Sigmoid colon (tissue), 7 donors: ENCODE data around the gene AUNIP. TPM values are rescaled to one million over a fixed set of nuclear protein-coding genes. Genes with fewer than 3 reads are reported as not detected.

Experiments
- DNase-seq: peaks from one replicate; pipeline ENCODE4 v3.0.0-alpha.2; 2019
- H3K27ac ChIP-seq, 4 donors: fragments of 200-600 bp; sonication (generic); one replicate each; pipeline ENCODE4 v1.5.1; 2016 to 2019; ENCODE audit warnings: mild to moderate bottlenecking in 1 of 4
- H3K27me3 ChIP-seq, 3 donors: fragments of 200-600 bp; sonication (generic); one replicate each; pipeline ENCODE4 v1.5.1; 2019; ENCODE audit warnings: mild to moderate bottlenecking in 1 of 3
- H3K36me3 ChIP-seq, 4 donors: fragments of 200-600 bp; sonication (generic); one replicate each; pipeline ENCODE4 v1.5.1; 2016 to 2019
- H3K4me1 ChIP-seq, 4 donors: fragments of 200-600 bp; sonication (generic); one replicate each; pipeline ENCODE4 v1.5.1; 2017 to 2019
- H3K4me3 ChIP-seq, 4 donors: fragments of 200-600 bp; sonication (generic); one replicate each; pipeline ENCODE4 v1.5.1; 2017 to 2019; ENCODE audit warnings: mild to moderate bottlenecking in 2 of 4, moderate library complexity in 1 of 4
- H3K9me3 ChIP-seq, 4 donors: fragments of 200-600 bp in 3 of 4; sonication (generic) in 3 of 4; one replicate each; pipeline versions ENCODE4 v1.5.1 to v1.6.1; 2013 to 2019
- CTCF ChIP-seq, 4 experiments: fragments of 450-650 bp in 3 of 4; fragments of 200-600 bp in 1 of 4; IDR thresholded peaks; one replicate each; pipeline ENCODE4 v1.5.1; 2016 to 2019; ENCODE audit warnings: antibody characterized with exemption in 4 of 4, mild to moderate bottlenecking in 3 of 4, moderate library complexity in 2 of 4
- EP300 ChIP-seq, 4 donors: sonication (generic); formaldehyde crosslinking; IDR thresholded peaks; one replicate each; pipeline ENCODE4 v1.6.1; 2017; ENCODE audit warnings: antibody characterized with exemption in 4 of 4
- POLR2A ChIP-seq, 2 donors: fragments of 450-650 bp; IDR thresholded peaks; one replicate each; pipeline ENCODE4 v1.6.1; 2016; ENCODE audit warnings: antibody characterized with exemption in 2 of 2, mild to moderate bottlenecking in 2 of 2, moderate library complexity in 2 of 2
- POLR2AphosphoS5 ChIP-seq, 4 donors: sonication (generic); formaldehyde crosslinking; IDR thresholded peaks; one replicate each; pipeline ENCODE4 v1.6.1; 2017; ENCODE audit warnings: antibody characterized with exemption in 4 of 4
- WGBS, 2 donors: extraction: QIAGEN DNeasy Blood & Tissue Kit; methylation state at CpG; one replicate each; pipeline ENCODE4 v1.1.7; 2013; 5-methylcytosine and 5-hydroxymethylcytosine counted together
- intact Hi-C: fragments of 100-400 bp; cut with DNase I; formaldehyde crosslinking; loops from one replicate; pipeline ENCODE4 v1.15.1; 2023
- polyA plus RNA-seq, 3 donors: library from polyadenylated mRNA; stranded (reverse); fragments of 200-250 nt; gene quantifications; one replicate each; pipeline ENCODE4 v1.2.3, GENCODE V29; 2013
- total RNA-seq, 4 donors: library from RNA; depleted of rRNA; stranded (reverse); fragments of >200 nt; gene quantifications; one replicate each; pipeline ENCODE4 v1.1.0, GENCODE V29; 2016
- donor health status: healthy with polysubstance abuse.
- donor health status: Bipolar disorder and iron deficiency.
- donor health status: healthy.

The AUNIP gene
- total and polyA plus RNA-seq, 7 donors, result 0.46 to 1.9 TPM; not detected in 5

- H3K27me3 ChIP-seq, result no peaks in the 10 kb centered on the region
- 28 to 64% methylated on average over 9 of the region's 9 CpGs for WGBS, 2 donors
- H3K4me3 ChIP-seq, result no peak overlapping the region
- H3K4me1 ChIP-seq, result peaks cover 0 to 12% (median 10%) of the 10 kb centered on the region in 4 donors
- no peaks in the 10 kb centered on the region for H3K9me3 ChIP-seq
- peaks cover 0 to 27% (median 3%) of the 10 kb centered on the region in 4 donors for H3K36me3 ChIP-seq
- intact Hi-C loops, result no loop called here
- no peak overlapping the region for H3K27ac ChIP-seq
- DNase-seq, result peak; percentile 25
- no peak for TF ChIP-seq POLR2A (IDR thresholded peaks at IDR 0.05)
These were observed 8.1 kb upstream of the AUNIP start for GRCh38 chr1:25867210-25867991.

- H3K27me3 ChIP-seq, result no peaks in the 10 kb centered on the region
- TF ChIP-seq POLR2A (IDR thresholded peaks at IDR 0.05) (no peak), POLR2AphosphoS5 (IDR thresholded peaks at IDR 0.05) (no peak), CTCF (IDR thresholded peaks at IDR 0.05) (no peak), EP300 (IDR thresholded peaks at IDR 0.05) (no peak)
- no peak for DNase-seq
- no peaks in the 10 kb centered on the region for H3K9me3 ChIP-seq
- 52 to 72% methylated on average over 1 of the region's 1 CpG for WGBS, 2 donors
- H3K4me3 ChIP-seq, result no peak overlapping the region
- peaks cover 0 to 27% (median 3%) of the 10 kb centered on the region in 4 donors for H3K36me3 ChIP-seq
- intact Hi-C loops, result no loop called here
- H3K27ac ChIP-seq, result no peak overlapping the region
- peaks cover 0 to 1% (median under 1%) of the 10 kb centered on the region in 4 donors for H3K4me1 ChIP-seq
These were observed 7.0 kb upstream of the AUNIP start for GRCh38 chr1:25866288-25866687.

GRCh38 chr1:25864434-25864833, 5.2 kb upstream of the AUNIP start:
- H3K4me3 ChIP-seq, result no peak overlapping the region
- peaks cover 0 to 19% (median 0%) of the 10 kb centered on the region in 4 donors for H3K36me3 ChIP-seq
- 88 to 90% methylated on average over 3 of the region's 3 CpGs for WGBS, 2 donors
- H3K27me3 ChIP-seq, result no peaks in the 10 kb centered on the region
- intact Hi-C loops, result no loop called here
- no peaks in the 10 kb centered on the region for H3K9me3 ChIP-seq
- H3K27ac ChIP-seq, result no peak overlapping the region
- no peak for TF ChIP-seq EP300 (IDR thresholded peaks at IDR 0.05)
- TF ChIP-seq POLR2A (IDR thresholded peaks at IDR 0.05), result no peak
- no peak for TF ChIP-seq CTCF (IDR thresholded peaks at IDR 0.05)
- no peak for TF ChIP-seq POLR2AphosphoS5 (IDR thresholded peaks at IDR 0.05)
- H3K4me1 ChIP-seq, result peaks cover 0 to 8% (median 3%) of the 10 kb centered on the region in 4 donors
- no peak for DNase-seq

DNA sequence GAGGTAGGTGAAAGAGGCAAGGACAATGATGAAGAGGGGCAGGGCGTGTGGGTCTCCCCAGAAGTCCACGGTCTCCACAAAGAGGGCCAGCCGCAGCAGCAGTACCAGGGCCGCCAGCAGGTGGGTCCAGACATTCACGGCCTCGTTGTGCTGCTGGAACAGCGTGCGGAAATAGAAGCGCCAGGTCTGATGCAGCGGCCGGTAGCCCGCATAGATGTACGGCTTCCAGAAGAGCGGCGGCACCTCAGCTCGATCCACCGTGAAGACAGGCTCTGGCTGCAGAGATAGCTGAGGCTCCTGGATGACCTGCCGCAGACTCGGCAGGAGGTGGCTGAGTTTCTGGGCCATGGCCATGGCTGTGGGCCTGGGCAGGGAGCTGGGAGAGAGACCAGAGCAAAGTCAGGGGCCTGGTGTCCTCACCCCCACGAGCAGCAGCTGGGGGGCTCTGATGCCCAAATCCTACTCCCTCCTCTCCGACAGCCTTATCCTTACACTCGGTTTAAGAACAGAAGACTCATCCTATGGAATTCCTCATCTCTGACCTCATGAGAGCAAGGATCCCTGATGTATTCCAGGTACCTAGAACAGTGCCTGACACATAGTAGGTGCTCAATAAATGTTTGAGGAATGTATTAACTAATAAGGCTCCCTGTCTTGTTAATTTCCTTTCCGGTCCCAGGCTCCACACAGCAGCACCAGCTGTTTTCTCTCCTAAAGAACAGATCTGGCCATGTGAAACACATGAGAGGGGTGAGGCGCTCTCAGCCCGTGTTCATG, 4.4 kb upstream of the AUNIP start:
- H3K27me3 ChIP-seq, result no peaks in the 10 kb centered on the region
- H3K4me1 ChIP-seq, result peaks cover 0 to 14% (median 9%) of the 10 kb centered on the region in 4 donors
- no peak overlapping the region for H3K4me3 ChIP-seq
- TF ChIP-seq CTCF (IDR thresholded peaks at IDR 0.05) (no peak), POLR2A (IDR thresholded peaks at IDR 0.05) (no peak), EP300 (IDR thresholded peaks at IDR 0.05) (no peak), POLR2AphosphoS5 (IDR thresholded peaks at IDR 0.05) (no peak)
- 94 to 95% methylated on average over 25 of the region's 25 CpGs for WGBS, 2 donors
- peak; percentile 45 for DNase-seq
- H3K36me3 ChIP-seq, result peaks cover 0 to 12% (median 0%) of the 10 kb centered on the region in 4 donors
- no peaks in the 10 kb centered on the region for H3K9me3 ChIP-seq
- no peak overlapping the region for H3K27ac ChIP-seq
- intact Hi-C loops, result no loop called here
